Liver (tissue), 9 donors: ENCODE data around the gene LCORL. TPM values are rescaled to one million over a fixed set of nuclear protein-coding genes. Genes with fewer than 3 reads are reported as not detected.

ENCODE experiments used
- DNase-seq: peaks from one replicate; pipeline ENCODE4 v3.0.0-alpha.2; 2017; ENCODE audit warnings: low spot score
- H3K27ac ChIP-seq, 2 donors: one replicate each; pipeline ENCODE4 v1.7.0; 2013; ENCODE audit warnings: inconsistent platforms in 2 of 2, low read length in 2 of 2, control low read depth in 1 of 2, low read depth in 1 of 2, mild to moderate bottlenecking in 1 of 2
- H3K27me3 ChIP-seq, 4 donors: one replicate each; pipeline versions ENCODE4 v1.6.1 to v1.7.0; 2013; ENCODE audit warnings: low read length in 3 of 4, inconsistent platforms in 1 of 4, mild to moderate bottlenecking in 1 of 4, moderate library complexity in 1 of 4; ENCODE audit not compliant: control insufficient read depth in 4 of 4, insufficient read depth in 4 of 4
- H3K36me3 ChIP-seq, 4 donors: one replicate each; pipeline versions ENCODE4 v1.6.1 to v1.7.0; 2013; ENCODE audit warnings: low read length in 3 of 4, mild to moderate bottlenecking in 3 of 4, low read depth in 1 of 4, moderate library complexity in 1 of 4; ENCODE audit not compliant: control insufficient read depth in 4 of 4, insufficient read depth in 3 of 4
- H3K4me1 ChIP-seq, 4 donors: one replicate each; pipeline versions ENCODE4 v1.6.1 to v1.7.0; 2013; ENCODE audit warnings: low read length in 3 of 4, mild to moderate bottlenecking in 3 of 4, moderate library complexity in 1 of 4; ENCODE audit not compliant: control insufficient read depth in 4 of 4, insufficient read depth in 4 of 4
- H3K4me3 ChIP-seq, 3 donors: one replicate each; pipeline versions ENCODE4 v1.6.1 to v1.7.0; 2013; ENCODE audit warnings: low read length in 3 of 3, control low read depth in 1 of 3, low read depth in 1 of 3, mild to moderate bottlenecking in 1 of 3
- H3K9ac ChIP-seq, 2 donors: one replicate each; pipeline ENCODE4 v1.7.0; 2013; ENCODE audit warnings: low read length in 2 of 2, mild to moderate bottlenecking in 2 of 2, moderate library complexity in 2 of 2, control low read depth in 1 of 2, low read depth in 1 of 2
- H3K9me3 ChIP-seq, 4 donors: one replicate each; pipeline versions ENCODE4 v1.6.1 to v1.7.0; 2013; ENCODE audit warnings: low read length in 3 of 4; ENCODE audit not compliant: control insufficient read depth in 4 of 4
- EGR1 ChIP-seq, 2 donors: IDR thresholded peaks; 2 replicates each; pipeline ENCODE4 v1.6.1; 2016 to 2018; ENCODE audit warnings: antibody characterized with exemption in 2 of 2, low read depth in 2 of 2
- FOXA1 ChIP-seq: IDR thresholded peaks from 2 replicates; pipeline ENCODE4 v1.6.1; 2016; ENCODE audit warnings: antibody characterized with exemption
- FOXA2 ChIP-seq: IDR thresholded peaks from 2 replicates; pipeline ENCODE4 v1.6.1; 2016; ENCODE audit warnings: antibody characterized with exemption
- GABPA ChIP-seq, 2 donors: IDR thresholded peaks in 1 of 2; conservative IDR thresholded peaks in 1 of 2; 2 replicates each; pipeline ENCODE4 v1.6.1; 2016; ENCODE audit warnings: antibody characterized with exemption in 2 of 2, mild to moderate bottlenecking in 1 of 2, moderate library complexity in 1 of 2
- HNF4A ChIP-seq, 2 donors: conservative IDR thresholded peaks; 2 replicates each; pipeline ENCODE4 v1.6.1; 2016; ENCODE audit warnings: antibody characterized with exemption in 2 of 2, mild to moderate bottlenecking in 2 of 2
- HNF4G ChIP-seq: IDR thresholded peaks from 2 replicates; pipeline ENCODE4 v1.6.1; 2016; ENCODE audit warnings: antibody characterized with exemption
- JUND ChIP-seq, 2 donors: IDR thresholded peaks; 2 replicates each; pipeline ENCODE4 v1.6.1; 2016; ENCODE audit warnings: antibody characterized with exemption in 2 of 2
- NR2F2 ChIP-seq: IDR thresholded peaks from 2 replicates; pipeline ENCODE4 v1.6.1; 2016; ENCODE audit warnings: antibody characterized with exemption
- RAD21 ChIP-seq, 2 donors: IDR thresholded peaks; 2 replicates each; pipeline ENCODE4 v1.6.1; 2016; ENCODE audit warnings: antibody characterized with exemption in 2 of 2, mild to moderate bottlenecking in 2 of 2
- REST ChIP-seq: IDR thresholded peaks from 2 replicates; pipeline ENCODE4 v1.6.1; 2016; ENCODE audit warnings: antibody characterized with exemption, mild to moderate bottlenecking
- RXRA ChIP-seq, 2 donors: IDR thresholded peaks; 2 replicates each; pipeline ENCODE4 v1.6.1; 2017 to 2018; ENCODE audit warnings: antibody characterized with exemption in 2 of 2, mild to moderate bottlenecking in 1 of 2
- SP1 ChIP-seq: IDR thresholded peaks from 2 replicates; pipeline ENCODE4 v1.6.1; 2018; ENCODE audit warnings: antibody characterized with exemption, mild to moderate bottlenecking
- YY1 ChIP-seq: IDR thresholded peaks from 2 replicates; pipeline ENCODE4 v1.6.1; 2016; ENCODE audit warnings: antibody characterized with exemption, mild to moderate bottlenecking
- ZBTB33 ChIP-seq: IDR thresholded peaks from 2 replicates; pipeline ENCODE4 v1.6.1; 2016; ENCODE audit warnings: antibody characterized with exemption
- WGBS: extraction: QIAGEN DNeasy Blood & Tissue Kit; methylation state at CpG from one replicate; pipeline ENCODE4 v1.1.7; 2013; 5-methylcytosine and 5-hydroxymethylcytosine counted together
- polyA plus RNA-seq, 2 donors: library from polyadenylated mRNA; stranded (reverse) in 1 of 2; unstranded in 1 of 2; fragments of 200-250 nt in 1 of 2; fragments of >200 nt in 1 of 2; fragmentation: Nextera tagmentation in 1 of 2; extraction: Ambion mirVana in 1 of 2; gene quantifications; one replicate each; pipeline versions ENCODE4 v1.2.1 to v1.2.3, GENCODE V29; 2013 to 2015
- total RNA-seq, 2 donors: library from RNA; depleted of rRNA; stranded (reverse); fragments of >200 nt; gene quantifications; one replicate each; pipeline ENCODE4 v1.2.3, GENCODE V29; 2014
- TF ChIP-seq, protein P1 (sequence below): IDR thresholded peaks from 2 replicates; pipeline ENCODE4 v1.6.1; 2016; ENCODE audit warnings: antibody characterized with exemption
- TF ChIP-seq, protein P2 (sequence below): IDR thresholded peaks from 2 replicates; pipeline ENCODE4 v1.6.1; 2016; ENCODE audit warnings: antibody characterized with exemption
- TF ChIP-seq, protein P3 (sequence below): fragments of 150-350 bp; IDR thresholded peaks from 2 replicates; pipeline ENCODE4 v1.5.1; 2017; ENCODE audit warnings: improper control_type of control experiment, low read depth, low read length; ENCODE audit not compliant: missing input control
- donor health status: healthy.
- donor health status: healthy.
- donor health status: healthy.
- donor health status: healthy.
- donor health status: healthy.

The LCORL gene
- total and polyA plus RNA-seq, 4 donors: 2.1 to 12.0 (median 6.5) TPM

- H3K9me3 ChIP-seq: no peaks in the 10 kb centered on the region
- no peaks in the 10 kb centered on the region for H3K4me1 ChIP-seq
- H3K36me3 ChIP-seq: no peaks in the 10 kb centered on the region
- H3K9ac ChIP-seq: no peak overlapping the region
- no peak overlapping the region for H3K27ac ChIP-seq
- no peak for DNase-seq
- WGBS: 98% methylated on average over 3 of the region's 3 CpGs
- no peaks in the 10 kb centered on the region for H3K27me3 ChIP-seq
- TF ChIP-seq FOXA1: no peak
- no peak for TF ChIP-seq NR2F2
- TF ChIP-seq, protein P1, sequence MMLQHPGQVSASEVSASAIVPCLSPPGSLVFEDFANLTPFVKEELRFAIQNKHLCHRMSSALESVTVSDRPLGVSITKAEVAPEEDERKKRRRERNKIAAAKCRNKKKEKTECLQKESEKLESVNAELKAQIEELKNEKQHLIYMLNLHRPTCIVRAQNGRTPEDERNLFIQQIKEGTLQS: no peak
- no peak for TF ChIP-seq HNF4A (conservative IDR thresholded peaks at IDR 0.05)
- TF ChIP-seq RXRA (IDR thresholded peaks at IDR 0.05): no peak
- no peak for TF ChIP-seq EGR1 (IDR thresholded peaks at IDR 0.05; ENCODE audit: low read depth in 2 of 2)
- no peak for TF ChIP-seq ZBTB33
- no peak for TF ChIP-seq HNF4G
- TF ChIP-seq JUND (IDR thresholded peaks at IDR 0.05): no peak
- TF ChIP-seq GABPA (IDR thresholded peaks at IDR 0.05 in 1 of 2, conservative IDR thresholded peaks at IDR 0.05 in 1 of 2): no peak
- no peak for TF ChIP-seq RAD21 (IDR thresholded peaks at IDR 0.05)
- no peak for TF ChIP-seq REST
- TF ChIP-seq FOXA2: no peak
- no peak for TF ChIP-seq YY1
- TF ChIP-seq SP1: no peak
- TF ChIP-seq, protein P2, sequence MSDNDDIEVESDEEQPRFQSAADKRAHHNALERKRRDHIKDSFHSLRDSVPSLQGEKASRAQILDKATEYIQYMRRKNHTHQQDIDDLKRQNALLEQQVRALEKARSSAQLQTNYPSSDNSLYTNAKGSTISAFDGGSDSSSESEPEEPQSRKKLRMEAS: no peak
- H3K4me3 ChIP-seq: no peak overlapping the region
These were observed 126.1 kb downstream of the LCORL start for GRCh38 chr4:17895481-17895880.

DNA sequence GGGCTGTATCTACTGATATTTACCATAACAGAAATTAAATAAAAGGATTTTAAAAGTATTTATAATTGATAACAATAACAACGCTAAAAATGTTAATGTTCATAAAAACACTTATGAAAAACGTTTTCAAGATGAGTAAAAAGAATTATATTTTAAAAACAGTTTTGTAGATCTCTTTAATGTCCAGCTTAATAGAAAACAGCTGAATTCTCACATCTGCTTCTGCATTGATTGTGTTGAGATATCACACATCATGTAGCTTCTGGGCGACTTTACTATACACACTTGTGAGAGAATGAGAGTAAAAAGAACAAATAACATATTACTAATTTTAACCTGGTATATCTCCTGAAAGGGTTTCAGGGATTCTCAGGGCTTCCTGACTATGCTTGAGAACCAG, 127.1 kb downstream of the LCORL start:
- no peaks in the 10 kb centered on the region for H3K27me3 ChIP-seq
- TF ChIP-seq, protein P1: no peak
- TF ChIP-seq SP1: no peak
- no peak for TF ChIP-seq RXRA (IDR thresholded peaks at IDR 0.05)
- TF ChIP-seq, protein P2: no peak
- TF ChIP-seq FOXA2: no peak
- TF ChIP-seq RAD21 (IDR thresholded peaks at IDR 0.05): no peak
- no peak for TF ChIP-seq EGR1 (IDR thresholded peaks at IDR 0.05; ENCODE audit: low read depth in 2 of 2)
- TF ChIP-seq, protein P3, sequence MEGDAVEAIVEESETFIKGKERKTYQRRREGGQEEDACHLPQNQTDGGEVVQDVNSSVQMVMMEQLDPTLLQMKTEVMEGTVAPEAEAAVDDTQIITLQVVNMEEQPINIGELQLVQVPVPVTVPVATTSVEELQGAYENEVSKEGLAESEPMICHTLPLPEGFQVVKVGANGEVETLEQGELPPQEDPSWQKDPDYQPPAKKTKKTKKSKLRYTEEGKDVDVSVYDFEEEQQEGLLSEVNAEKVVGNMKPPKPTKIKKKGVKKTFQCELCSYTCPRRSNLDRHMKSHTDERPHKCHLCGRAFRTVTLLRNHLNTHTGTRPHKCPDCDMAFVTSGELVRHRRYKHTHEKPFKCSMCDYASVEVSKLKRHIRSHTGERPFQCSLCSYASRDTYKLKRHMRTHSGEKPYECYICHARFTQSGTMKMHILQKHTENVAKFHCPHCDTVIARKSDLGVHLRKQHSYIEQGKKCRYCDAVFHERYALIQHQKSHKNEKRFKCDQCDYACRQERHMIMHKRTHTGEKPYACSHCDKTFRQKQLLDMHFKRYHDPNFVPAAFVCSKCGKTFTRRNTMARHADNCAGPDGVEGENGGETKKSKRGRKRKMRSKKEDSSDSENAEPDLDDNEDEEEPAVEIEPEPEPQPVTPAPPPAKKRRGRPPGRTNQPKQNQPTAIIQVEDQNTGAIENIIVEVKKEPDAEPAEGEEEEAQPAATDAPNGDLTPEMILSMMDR: no peak
- TF ChIP-seq HNF4G: no peak
- no peak for TF ChIP-seq HNF4A (conservative IDR thresholded peaks at IDR 0.05)
- H3K27ac ChIP-seq: no peak overlapping the region
- H3K9me3 ChIP-seq: no peaks in the 10 kb centered on the region
- H3K4me3 ChIP-seq: no peak overlapping the region
- no peak overlapping the region for H3K9ac ChIP-seq
- H3K4me1 ChIP-seq: no peaks in the 10 kb centered on the region
- DNase-seq: no peak
- no peaks in the 10 kb centered on the region for H3K36me3 ChIP-seq
- WGBS: 92% methylated on average over 3 of the region's 3 CpGs
